SK-N-SH (cell line): ENCODE measurements around the gene MYO1C. TPM values are rescaled to one million over a fixed set of nuclear protein-coding genes. Genes with fewer than 3 reads are reported as not detected.

Experiments used
- CTCF ChIA-PET: fragments of 300-600, 350-600 bp; formaldehyde crosslinking; extraction: SDS; loops from one replicate; lab custom pipeline; 2021; lab: Yijun Ruan, JAX
- POLR2A ChIA-PET: fragments of 350-600 bp; sonication (Branson Sonifier 250); formaldehyde crosslinking; extraction: SDS; loops from one replicate; lab custom pipeline; 2020; ENCODE audit warnings: antibody characterized with exemption, inconsistent platforms; lab: Yijun Ruan, JAX
- DNase-seq: peaks from one replicate; pipeline ENCODE4 v3.0.0; 2012
- H2AFZ ChIP-seq: fragments of 200-600 bp; sonication (generic); 2 replicates; pipeline ENCODE4 v1.8.1; 2016; ENCODE audit warnings: antibody characterized with exemption, mild to moderate bottlenecking, low read depth
- H3F3A ChIP-seq: fragments of 200-600 bp; sonication (generic); replicated peaks from 2 replicates; pipeline ENCODE3; 2016; ENCODE audit warnings: antibody characterized with exemption, mild to moderate bottlenecking; ENCODE audit not compliant: insufficient read depth
- H3K27ac ChIP-seq, 2 experiments: fragments of 200-500 bp in 1 of 2; fragments of 200-600 bp in 1 of 2; sonication (Bioruptor generic) in 1 of 2; sonication (generic), shearing (Covaris generic) in 1 of 2; 2 replicates each; pipeline versions ENCODE4 v1.5.1 to v1.6.1; 2014 to 2016; ENCODE audit warnings: low read depth in 2 of 2, inconsistent platforms in 1 of 2, low read length in 1 of 2, mild to moderate bottlenecking in 1 of 2, mixed read lengths in 1 of 2
- H3K27me3 ChIP-seq: fragments of 200-600 bp; sonication (generic), shearing (Covaris generic); 2 replicates; pipeline ENCODE4 v1.6.1; 2016; ENCODE audit warnings: mixed run types; ENCODE audit not compliant: insufficient read depth
- H3K36me3 ChIP-seq, 2 experiments: fragments of 200-500 bp in 1 of 2; fragments of 200-600 bp in 1 of 2; sonication (Bioruptor generic) in 1 of 2; sonication (generic) in 1 of 2; replicated peaks in 1 of 2; 2 replicates each; pipeline versions ENCODE3 to v1.5.1; 2014 to 2016; ENCODE audit warnings: low read length in 1 of 2, mild to moderate bottlenecking in 1 of 2; ENCODE audit not compliant: insufficient read depth in 2 of 2, control insufficient read depth in 1 of 2
- H3K4me1 ChIP-seq, 2 experiments: fragments of 200-500 bp in 1 of 2; fragments of 200-600 bp in 1 of 2; sonication (Bioruptor generic) in 1 of 2; sonication (generic), shearing (Covaris generic) in 1 of 2; 2 replicates each; pipeline versions ENCODE4 v1.5.1 to v1.6.1; 2014 to 2016; ENCODE audit warnings: low read depth in 1 of 2, low read length in 1 of 2, mixed run types in 1 of 2; ENCODE audit not compliant: insufficient read depth in 2 of 2, control insufficient read depth in 1 of 2
- H3K4me2 ChIP-seq: fragments of 200-600 bp; sonication (generic), shearing (Covaris generic); 2 replicates; pipeline ENCODE4 v1.6.1; 2017; ENCODE audit warnings: mixed run types
- H3K4me3 ChIP-seq, 2 experiments: fragments of 200-500 bp in 1 of 2; fragments of 200-600 bp in 1 of 2; sonication (Bioruptor generic) in 1 of 2; sonication (generic), shearing (Covaris generic) in 1 of 2; 2 replicates each; pipeline versions ENCODE4 v1.5.1 to v1.8.1; 2014 to 2016; ENCODE audit warnings: low read depth in 2 of 2, inconsistent platforms in 1 of 2, low read length in 1 of 2, mild to moderate bottlenecking in 1 of 2, mixed read lengths in 1 of 2, moderate library complexity in 1 of 2
- H3K79me2 ChIP-seq: fragments of 200-600 bp; sonication (generic); 2 replicates; pipeline ENCODE4 v1.8.1; 2017; ENCODE audit warnings: mild to moderate bottlenecking; ENCODE audit not compliant: insufficient read depth
- H3K9ac ChIP-seq: fragments of 200-600 bp; sonication (generic); 2 replicates; pipeline ENCODE4 v1.6.1; 2017; ENCODE audit warnings: mixed run types
- H3K9me2 ChIP-seq: fragments of 200-600 bp; sonication (generic); 2 replicates; pipeline ENCODE4 v1.6.1; 2017; ENCODE audit warnings: mixed run types
- H3K9me3 ChIP-seq: fragments of 200-600 bp; sonication (generic); 2 replicates; pipeline ENCODE4 v1.6.1; 2017; ENCODE audit warnings: mixed run types, mild to moderate bottlenecking, moderate library complexity
- H4K20me1 ChIP-seq: fragments of 200-600 bp; sonication (generic); 2 replicates; pipeline ENCODE4 v1.6.1; 2017; ENCODE audit warnings: mild to moderate bottlenecking, mixed run types; ENCODE audit not compliant: insufficient read depth
- EP300 ChIP-seq, 2 experiments: IDR thresholded peaks; 2 replicates each; pipeline versions ENCODE4 v1.4.0 to v1.6.1; 2012; ENCODE audit warnings: borderline replicate concordance in 1 of 2, low read depth in 1 of 2, low read length in 1 of 2
- EZH2phosphoT487 ChIP-seq: fragments of 200-600 bp; sonication (generic); IDR thresholded peaks from 2 replicates; pipeline ENCODE4 v1.6.1; 2017; ENCODE audit warnings: low read depth, mixed run types, mild to moderate bottlenecking, antibody characterized with exemption, moderate library complexity, borderline replicate concordance
- FOSL2 ChIP-seq: IDR thresholded peaks from 2 replicates; pipeline ENCODE4 v1.4.0; 2012; ENCODE audit warnings: low read depth, mild to moderate bottlenecking, moderate library complexity, borderline replicate concordance
- MXI1 ChIP-seq: IDR thresholded peaks from 2 replicates; pipeline ENCODE4 v1.6.1; 2012; ENCODE audit warnings: mild to moderate bottlenecking, low read depth, low read length, improper control_type of control experiment
- RCOR1 ChIP-seq: fragments of 150-350 bp; IDR thresholded peaks from 2 replicates; pipeline ENCODE4 v1.6.1; 2017; ENCODE audit warnings: antibody characterized with exemption, low read length
- TEAD4 ChIP-seq: IDR thresholded peaks from 2 replicates; pipeline ENCODE4 v1.4.0; 2012; ENCODE audit warnings: mild to moderate bottlenecking, borderline replicate concordance; ENCODE audit not compliant: insufficient read depth
- YY1 ChIP-seq: IDR thresholded peaks from 2 replicates; pipeline ENCODE4 v1.4.0; 2012; ENCODE audit warnings: low read depth, mild to moderate bottlenecking
- WGBS: methylation state at CpG from one replicate; pipeline ENCODE4 v1.1.6; 2017; ENCODE audit warnings: low lambda C conversion rate; 5-methylcytosine and 5-hydroxymethylcytosine counted together
- polyA plus RNA-seq, 3 experiments: library from polyadenylated mRNA; depleted of rRNA; stranded (reverse); fragments of >200 nt; gene quantifications; 2 replicates each; pipeline ENCODE4 v1.2.3, GENCODE V29; 2012
- TF ChIP-seq, protein P1 (sequence below): fragments of 150-350 bp; IDR thresholded peaks from 2 replicates; pipeline ENCODE4 v1.6.1; 2016; ENCODE audit warnings: mild to moderate bottlenecking, low read depth, low read length
- TF ChIP-seq, protein P2 (sequence below): IDR thresholded peaks from 2 replicates; pipeline ENCODE4 v1.4.0; 2012; ENCODE audit warnings: low read depth
- TF ChIP-seq, protein P3 (sequence below): IDR thresholded peaks from 2 replicates; pipeline ENCODE4; 2012

Gene MYO1C
- polyA plus RNA-seq, 1 of the 3 experiments (the other 2 are of a cell fraction), result 102 TPM

DNA sequence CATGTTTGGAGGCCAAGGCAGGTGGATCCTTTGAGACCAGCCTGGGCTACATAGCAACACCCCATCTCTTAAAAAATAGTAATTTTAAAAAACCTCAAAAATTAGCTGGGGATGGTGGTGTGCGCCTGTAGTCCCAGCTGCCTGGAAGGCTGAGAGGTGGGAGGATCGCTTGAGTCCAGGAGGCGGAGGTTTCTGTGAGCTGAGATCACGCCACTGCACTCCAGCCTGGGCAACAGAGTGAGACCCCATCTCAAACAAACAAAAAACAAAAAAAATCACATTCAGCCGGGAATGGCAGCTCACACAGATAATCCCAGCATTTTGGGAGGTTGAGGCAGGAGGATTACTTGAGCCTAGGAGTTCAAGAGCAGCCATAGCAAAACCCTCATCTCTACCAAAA is 76.1 kb downstream of the MYO1C start (continued):
- TF ChIP-seq, protein P1, sequence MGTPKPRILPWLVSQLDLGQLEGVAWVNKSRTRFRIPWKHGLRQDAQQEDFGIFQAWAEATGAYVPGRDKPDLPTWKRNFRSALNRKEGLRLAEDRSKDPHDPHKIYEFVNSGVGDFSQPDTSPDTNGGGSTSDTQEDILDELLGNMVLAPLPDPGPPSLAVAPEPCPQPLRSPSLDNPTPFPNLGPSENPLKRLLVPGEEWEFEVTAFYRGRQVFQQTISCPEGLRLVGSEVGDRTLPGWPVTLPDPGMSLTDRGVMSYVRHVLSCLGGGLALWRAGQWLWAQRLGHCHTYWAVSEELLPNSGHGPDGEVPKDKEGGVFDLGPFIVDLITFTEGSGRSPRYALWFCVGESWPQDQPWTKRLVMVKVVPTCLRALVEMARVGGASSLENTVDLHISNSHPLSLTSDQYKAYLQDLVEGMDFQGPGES, result no peak
- TF ChIP-seq, all 33 proteins: peak for 0

DNA sequence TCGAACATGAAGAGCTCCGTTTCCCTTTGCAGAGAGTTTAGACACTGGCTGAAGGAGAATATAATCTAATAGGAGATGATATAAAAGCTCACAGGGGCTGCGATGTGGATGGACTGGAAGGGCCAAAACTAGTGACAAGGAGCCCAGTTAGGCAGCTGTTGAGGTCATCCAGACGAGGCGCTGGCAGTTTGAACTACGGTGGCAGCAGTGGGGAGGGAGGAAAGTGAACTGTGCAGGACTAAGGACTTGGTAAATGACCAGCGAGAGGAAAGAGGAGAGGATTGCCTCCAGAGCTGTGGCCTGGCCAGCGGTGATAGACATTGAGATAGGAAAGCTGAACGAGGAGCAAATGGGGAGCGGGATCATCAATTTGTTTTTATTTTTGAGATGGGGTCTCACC is 77.9 kb downstream of the MYO1C start:
- DNase-seq, result no peak
- Histone ChIP-seq H3F3A (peaks cover 10% of the 10 kb centered on the region), H4K20me1 (no peaks in the 10 kb centered on the region), H3K27ac (no peak overlapping the region), H3K4me2 (no peak overlapping the region), H2AFZ (no peak overlapping the region), H3K9me2 (no peaks in the 10 kb centered on the region), H3K27me3 (no peaks in the 10 kb centered on the region), H3K4me1 (no peaks in the 10 kb centered on the region), H3K4me3 (no peak overlapping the region), H3K9ac (no peak overlapping the region), H3K79me2 (peaks cover 11% of the 10 kb centered on the region; the same call in 1 of the 2 replicates), H3K36me3 (peaks cover 0 to 1% of the 10 kb centered on the region in 2 experiments), H3K9me3 (no peaks in the 10 kb centered on the region)
- 91% methylated on average over 10 of the region's 10 CpGs for WGBS
- no peak for TF ChIP-seq EZH2phosphoT487
- no peak for TF ChIP-seq EP300 (IDR thresholded peaks at IDR 0.05; ENCODE audit: borderline replicate concordance in 1 of 2, low read depth in 1 of 2, low read length in 1 of 2)
- TF ChIP-seq, protein P2, sequence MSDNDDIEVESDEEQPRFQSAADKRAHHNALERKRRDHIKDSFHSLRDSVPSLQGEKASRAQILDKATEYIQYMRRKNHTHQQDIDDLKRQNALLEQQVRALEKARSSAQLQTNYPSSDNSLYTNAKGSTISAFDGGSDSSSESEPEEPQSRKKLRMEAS, result no peak
- TF ChIP-seq MXI1, result no peak
- no peak for TF ChIP-seq RCOR1
- TF ChIP-seq TEAD4, result no peak
- no peak for TF ChIP-seq YY1
- TF ChIP-seq, protein P3, sequence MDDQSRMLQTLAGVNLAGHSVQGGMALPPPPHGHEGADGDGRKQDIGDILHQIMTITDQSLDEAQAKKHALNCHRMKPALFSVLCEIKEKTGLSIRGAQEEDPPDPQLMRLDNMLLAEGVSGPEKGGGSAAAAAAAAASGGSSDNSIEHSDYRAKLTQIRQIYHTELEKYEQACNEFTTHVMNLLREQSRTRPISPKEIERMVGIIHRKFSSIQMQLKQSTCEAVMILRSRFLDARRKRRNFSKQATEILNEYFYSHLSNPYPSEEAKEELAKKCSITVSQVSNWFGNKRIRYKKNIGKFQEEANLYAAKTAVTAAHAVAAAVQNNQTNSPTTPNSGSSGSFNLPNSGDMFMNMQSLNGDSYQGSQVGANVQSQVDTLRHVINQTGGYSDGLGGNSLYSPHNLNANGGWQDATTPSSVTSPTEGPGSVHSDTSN, result no peak
- no peak for TF ChIP-seq FOSL2
- CTCF ChIA-PET, result no interaction called here
- POLR2A ChIA-PET, result no interaction called here

Other genes with a start within 250 kb of the MYO1C start
- not detected in 2 replicates for gene BHLHA9, start 222.2 kb downstream of the MYO1C start, polyA plus RNA-seq (2012; rRNA removed)
- gene TRARG1, start 213.0 kb downstream of the MYO1C start, polyA plus RNA-seq (2012; rRNA removed), result not detected in 2 replicates
- gene YWHAE, start 92.5 kb downstream of the MYO1C start, polyA plus RNA-seq (2012; rRNA removed), result 812 and 1,023 TPM in 2 replicates
- 50.7 and 63.5 TPM in 2 replicates for gene CRK, start 36.5 kb downstream of the MYO1C start, polyA plus RNA-seq (2012; rRNA removed)
- gene INPP5K, start 23.9 kb upstream of the MYO1C start, polyA plus RNA-seq (2012; rRNA removed), result 26.2 and 28.6 TPM in 2 replicates
- gene PITPNA, start 70.1 kb upstream of the MYO1C start, polyA plus RNA-seq (2012; rRNA removed), result 49.1 and 50.4 TPM in 2 replicates
- gene SLC43A2, start 136.1 kb upstream of the MYO1C start, polyA plus RNA-seq (2012; rRNA removed), result 9.8 and 11.0 TPM in 2 replicates
- 0.39 TPM in 2 replicates for gene SCARF1, start 153.0 kb upstream of the MYO1C start, polyA plus RNA-seq (2012; rRNA removed)
- 3.8 and 4.5 TPM in 2 replicates for gene RILP, start 157.2 kb upstream of the MYO1C start, polyA plus RNA-seq (2012; rRNA removed)
- gene PRPF8, start 192.2 kb upstream of the MYO1C start, polyA plus RNA-seq (2012; rRNA removed), result 123 and 149 TPM in 2 replicates
- gene TLCD2, start 217.7 kb upstream of the MYO1C start, polyA plus RNA-seq (2012; rRNA removed), result 1.3 and 1.9 TPM in 2 replicates
- gene WDR81, start 232.0 kb upstream of the MYO1C start, polyA plus RNA-seq (2012; rRNA removed), result 7.2 and 9.3 TPM in 2 replicates